Middle frontal gyrus (tissue), 1 donor: ENCODE results near the gene PCDHB9.
"Not testable (repeated sequence)": the region's sequence is repeated elsewhere in the genome, so short reads cannot be mapped to it uniquely, and the experiment has no call there.

Source experiments
- DNase-seq: peaks from one replicate; pipeline ENCODE4 v3.0.0-alpha.2; 2015; ENCODE audit warnings: low spot score; ENCODE audit errors: extremely low spot score

The PCDHB9 gene

GRCh38 chr5:141235922-141236321 lies 49.0 kb downstream of the PCDHB9 start:
- DNase-seq = not testable (repeated sequence)

DNA sequence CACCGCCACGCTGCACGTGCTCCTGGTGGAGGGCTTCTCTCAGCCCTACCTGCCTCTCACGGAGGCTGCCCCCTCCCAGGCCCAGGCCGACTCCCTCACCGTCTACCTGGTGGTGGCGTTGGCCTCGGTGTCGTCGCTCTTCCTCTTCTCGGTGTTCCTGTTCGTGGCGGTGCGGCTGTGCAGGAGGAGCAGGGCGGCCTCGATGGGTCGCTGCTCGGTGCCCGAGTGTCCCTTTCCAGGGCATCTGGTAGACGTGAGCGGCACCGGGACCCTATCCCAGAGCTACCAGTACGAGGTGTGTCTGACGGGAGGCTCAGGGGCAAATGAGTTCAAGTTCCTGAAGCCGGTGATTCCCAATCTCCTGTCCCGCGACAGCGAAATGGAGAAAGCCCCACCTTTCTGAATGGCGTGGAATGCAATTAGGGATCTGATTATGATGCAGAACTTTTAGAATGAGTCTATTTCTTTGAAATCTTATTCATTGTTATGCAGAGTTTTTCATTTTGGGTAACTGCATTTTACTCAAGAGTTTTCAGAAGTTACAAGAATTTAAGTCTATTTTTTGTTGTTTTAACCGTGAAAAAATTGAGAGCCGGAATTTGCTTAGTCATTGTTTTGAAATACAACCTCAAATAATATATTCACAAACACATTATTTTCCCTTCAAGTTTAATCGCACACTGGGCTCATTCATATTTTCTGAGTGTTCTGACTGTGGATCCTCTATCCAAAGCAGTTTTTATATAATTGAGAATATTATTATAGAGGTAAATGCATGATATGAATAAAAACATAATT lies 49.8 kb downstream of the PCDHB9 start:
- no peak for DNase-seq
